Activated T-cell treated with anti-CD3 and anti-CD28 coated beads, Interleukin-2, amount 50 U/mL, for 24 hours (primary cell): Measurements from ENCODE around the gene CTIF.

Source experiments
- DNase-seq: peaks from one replicate; pipeline ENCODE4 v3.0.0-alpha.2; 2020
- H3K27ac Mint-ChIP-seq: 2 replicates; pipeline ENCODE4 v1.8.0; 2020; ENCODE audit warnings: mild to moderate bottlenecking, mixed read lengths
- H3K27me3 Mint-ChIP-seq: 2 replicates; pipeline ENCODE4 v1.8.0; 2020; ENCODE audit warnings: mixed read lengths
- H3K36me3 Mint-ChIP-seq: 2 replicates; pipeline ENCODE4 v1.8.0; 2020; ENCODE audit warnings: low read depth, mixed read lengths
- H3K4me1 Mint-ChIP-seq: 2 replicates; pipeline ENCODE4 v1.8.0; 2020; ENCODE audit warnings: low read depth, mixed read lengths
- H3K4me3 Mint-ChIP-seq: 2 replicates; pipeline ENCODE4 v1.8.0; 2020; ENCODE audit warnings: mild to moderate bottlenecking, moderate library complexity, mixed read lengths
- H3K9me3 Mint-ChIP-seq: 2 replicates; pipeline ENCODE4 v1.8.0; 2020; ENCODE audit warnings: mixed read lengths

The CTIF gene

DNA sequence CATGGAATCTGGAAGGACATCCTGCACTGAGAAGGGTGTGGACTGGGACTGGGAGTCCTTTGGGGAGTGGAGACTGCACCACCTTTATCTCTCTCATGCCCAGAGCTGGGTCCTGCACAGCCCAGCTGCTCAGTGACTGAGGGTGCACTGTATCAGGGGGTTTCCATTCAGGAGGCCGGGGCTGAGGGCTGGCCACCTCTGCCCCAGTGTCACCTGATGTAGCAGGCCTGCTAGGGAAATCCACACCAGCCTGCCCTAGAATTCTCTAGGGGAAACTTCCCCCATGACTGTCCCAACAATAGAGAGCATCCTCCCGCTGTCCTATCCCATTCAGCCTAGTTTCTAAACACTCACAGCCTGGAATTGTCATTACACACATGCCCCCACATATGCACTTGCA is 116.7 kb downstream of the CTIF start:
- Mint-ChIP-seq H3K9me3 (no peaks in the 10 kb centered on the region), H3K4me3 (no peak overlapping the region), H3K27me3 (no peaks in the 10 kb centered on the region), H3K4me1 (no peaks in the 10 kb centered on the region), H3K27ac (no peak overlapping the region), H3K36me3 (no peaks in the 10 kb centered on the region)
- no peak for DNase-seq

DNA sequence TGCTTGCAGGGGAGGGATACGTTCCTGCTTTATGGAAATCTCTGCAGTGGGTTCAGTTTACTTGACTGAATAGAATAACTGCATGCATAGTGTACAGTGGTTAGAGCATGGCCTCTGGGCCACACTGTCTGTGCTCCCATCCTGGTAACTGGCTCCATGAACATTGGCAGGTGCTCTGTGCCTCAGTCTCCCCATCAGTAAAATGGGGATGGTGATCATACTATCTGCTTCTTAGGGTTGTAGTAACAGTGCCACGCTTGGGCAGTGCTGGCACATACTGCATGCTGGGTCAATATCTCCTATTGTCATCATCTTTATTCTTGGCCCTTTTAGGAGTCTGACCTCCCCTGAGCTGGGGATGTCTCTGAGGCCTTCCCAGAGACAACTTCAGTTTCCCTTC is 117.3 kb downstream of the CTIF start:
- Mint-ChIP-seq H3K27me3 (no peaks in the 10 kb centered on the region), H3K36me3 (no peaks in the 10 kb centered on the region), H3K27ac (no peak overlapping the region), H3K9me3 (no peaks in the 10 kb centered on the region), H3K4me1 (no peaks in the 10 kb centered on the region), H3K4me3 (no peak overlapping the region)
- DNase-seq, result no peak

DNA sequence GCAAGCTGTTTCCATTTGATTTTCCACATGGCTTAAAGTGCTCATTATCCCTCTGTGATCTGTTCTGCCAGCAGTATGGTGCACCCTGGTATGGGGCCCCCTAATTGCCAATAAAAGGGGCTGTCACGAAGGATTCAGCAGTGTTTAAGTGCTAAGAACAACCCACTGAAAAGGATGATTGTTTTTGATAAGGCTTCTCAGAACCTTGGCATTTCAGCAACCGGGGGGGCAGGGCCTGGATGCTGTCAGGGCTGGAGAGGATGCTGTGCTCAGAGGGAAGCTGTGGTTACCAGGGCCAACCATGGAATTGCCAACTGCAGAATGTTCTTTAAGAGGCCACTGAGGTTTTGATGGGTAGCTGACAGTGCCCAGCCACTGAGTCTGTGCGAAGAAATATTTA is 117.8 kb downstream of the CTIF start:
- Mint-ChIP-seq H3K27ac (no peak overlapping the region), H3K4me3 (no peak overlapping the region), H3K4me1 (no peaks in the 10 kb centered on the region), H3K27me3 (no peaks in the 10 kb centered on the region), H3K9me3 (no peaks in the 10 kb centered on the region), H3K36me3 (no peaks in the 10 kb centered on the region)
- DNase-seq, result no peak

DNA sequence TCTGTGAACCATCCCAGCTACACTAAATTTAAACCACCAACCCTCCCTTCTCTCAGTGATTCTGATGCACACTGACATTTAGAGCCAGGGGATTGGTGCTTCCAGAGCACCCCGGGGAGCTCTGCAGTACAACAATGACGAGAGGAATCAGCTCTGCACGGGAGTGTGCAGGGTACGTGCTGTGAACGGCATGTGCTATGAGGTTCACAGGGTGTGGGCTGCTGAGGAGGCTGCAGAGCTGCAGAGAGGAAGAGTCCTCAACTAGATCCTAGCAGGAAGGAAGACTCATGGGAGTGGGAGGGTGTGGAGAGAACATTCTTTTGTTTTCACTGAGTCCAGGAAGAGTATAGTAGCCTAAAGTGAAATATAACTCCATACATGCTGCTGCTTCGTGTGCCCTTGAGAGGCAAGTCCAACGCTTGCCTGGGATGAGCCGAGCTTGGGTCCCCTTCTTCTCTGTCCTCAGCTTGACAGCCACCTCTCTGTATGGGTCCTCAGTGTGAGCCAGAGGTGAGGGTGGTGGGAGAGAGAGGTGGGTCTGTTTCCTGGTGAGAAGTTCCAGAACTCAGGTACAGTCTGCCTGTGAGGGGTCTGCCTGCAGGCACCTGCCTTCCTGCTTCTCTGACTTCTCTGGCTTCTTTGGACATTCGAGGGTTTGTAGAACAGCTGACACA is 118.8 kb downstream of the CTIF start:
- Mint-ChIP-seq H3K4me1 (no peaks in the 10 kb centered on the region), H3K4me3 (no peak overlapping the region), H3K27me3 (no peaks in the 10 kb centered on the region), H3K27ac (no peak overlapping the region), H3K36me3 (no peaks in the 10 kb centered on the region), H3K9me3 (no peaks in the 10 kb centered on the region)
- no peak for DNase-seq

DNA sequence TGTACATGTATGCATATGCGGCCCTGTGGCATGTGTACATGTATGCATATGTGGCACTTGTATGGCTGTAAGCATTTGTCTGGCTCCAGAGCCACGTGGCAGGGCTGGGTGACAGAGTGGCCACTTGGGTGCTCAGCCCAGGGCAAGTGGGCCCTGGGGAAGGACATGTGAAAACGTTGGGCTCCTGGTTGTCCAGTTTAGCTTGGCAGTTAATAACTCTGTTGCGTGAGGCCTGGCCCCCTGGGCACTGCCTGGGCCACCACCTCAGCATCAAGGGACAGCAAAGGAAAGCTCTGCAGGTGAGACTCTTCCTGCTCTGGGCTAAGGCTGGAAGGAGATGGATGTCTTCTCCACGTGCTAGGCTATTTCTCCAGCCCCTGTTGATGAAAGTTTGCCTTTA is 119.9 kb downstream of the CTIF start:
- Mint-ChIP-seq H3K9me3 (no peaks in the 10 kb centered on the region), H3K4me3 (no peak overlapping the region), H3K36me3 (no peaks in the 10 kb centered on the region), H3K27ac (no peak overlapping the region), H3K27me3 (no peaks in the 10 kb centered on the region), H3K4me1 (no peaks in the 10 kb centered on the region)
- no peak for DNase-seq

DNA sequence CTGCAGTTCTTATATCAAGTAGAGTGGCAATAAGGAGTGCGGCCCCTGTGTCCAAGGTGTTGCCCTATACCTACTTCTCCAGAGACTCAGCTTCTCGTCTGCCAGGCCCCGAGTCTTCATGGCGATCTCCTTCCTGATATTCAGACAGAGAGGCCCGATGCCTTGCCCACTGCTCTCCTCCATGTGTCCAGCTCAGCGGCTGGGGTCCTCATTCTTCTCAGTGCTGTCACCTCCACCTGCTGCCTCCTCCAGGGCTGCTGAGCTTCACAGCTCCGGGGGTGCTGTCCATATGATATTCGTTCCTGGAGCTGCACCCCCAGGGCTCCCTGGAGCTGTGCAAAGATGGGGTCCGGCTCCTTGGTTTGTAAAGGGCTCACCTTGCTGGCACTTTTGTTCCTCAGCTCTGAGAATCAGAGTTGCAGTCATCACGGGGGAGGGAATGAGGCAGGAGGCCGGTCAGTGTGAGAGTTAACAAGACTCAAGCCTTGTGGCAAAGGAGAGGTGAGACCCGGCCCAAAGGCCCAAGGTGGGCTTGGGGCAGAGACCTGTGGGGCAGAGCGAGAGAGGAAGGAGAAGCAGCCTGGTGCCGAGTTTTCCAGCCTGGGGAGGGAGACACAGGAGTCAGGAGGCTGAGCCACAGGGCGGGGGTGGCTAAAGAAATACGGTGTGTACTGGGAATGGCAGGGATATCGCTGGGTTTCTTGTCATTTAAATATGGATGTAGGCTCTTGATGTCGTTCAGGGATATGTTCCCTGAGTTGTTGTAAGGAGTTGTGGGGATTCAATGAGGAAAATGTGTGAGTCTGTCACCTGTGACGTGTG is 120.6 kb downstream of the CTIF start:
- H3K27me3 Mint-ChIP-seq, result no peaks in the 10 kb centered on the region
- no peak overlapping the region for H3K27ac Mint-ChIP-seq
- H3K9me3 Mint-ChIP-seq, result no peaks in the 10 kb centered on the region
- DNase-seq, result no peak
- no peaks in the 10 kb centered on the region for H3K4me1 Mint-ChIP-seq
- H3K36me3 Mint-ChIP-seq, result no peaks in the 10 kb centered on the region
- H3K4me3 Mint-ChIP-seq, result no peak overlapping the region

DNA sequence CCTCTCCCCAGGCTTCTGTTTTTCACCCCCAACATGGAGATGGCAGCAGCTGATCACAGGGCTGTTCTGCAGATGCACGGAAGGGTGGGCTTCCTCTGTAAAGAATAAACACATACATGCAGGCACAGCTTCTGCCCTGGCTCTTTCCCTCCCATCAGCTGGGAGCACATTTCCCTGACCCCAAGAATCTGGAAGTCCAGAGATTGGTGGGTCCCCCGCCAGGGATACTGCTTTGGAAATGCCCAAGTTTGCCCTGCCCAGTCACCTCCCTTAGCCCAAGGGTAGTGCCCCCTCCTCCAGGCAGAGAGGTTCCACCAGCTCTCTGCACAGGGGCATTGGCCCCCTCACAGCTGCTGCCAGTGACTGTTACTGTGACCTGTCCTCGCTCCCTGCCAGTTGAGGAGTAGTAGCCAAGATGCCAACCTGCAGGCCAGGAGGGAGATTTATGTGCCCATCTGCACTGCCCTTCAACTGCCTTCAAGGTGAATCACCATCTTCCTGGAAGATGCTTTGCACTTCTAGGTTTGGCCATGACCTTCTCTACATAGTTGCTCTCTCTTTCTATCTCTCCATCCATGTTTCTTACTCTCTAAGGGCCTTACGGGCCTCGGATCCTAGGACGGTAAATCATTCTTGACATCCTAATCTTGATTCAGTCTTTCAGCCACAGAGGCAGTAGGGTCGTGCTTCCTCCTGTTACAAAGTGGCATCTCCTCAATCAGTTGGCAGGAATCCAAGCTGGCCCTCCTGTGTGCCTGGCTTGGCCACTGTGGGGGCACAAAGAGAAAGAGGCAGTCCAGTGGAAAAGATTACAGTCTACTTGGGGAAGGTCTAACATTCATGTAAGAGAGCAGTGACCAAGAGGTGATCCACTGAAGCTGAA is 121.8 kb downstream of the CTIF start:
- Mint-ChIP-seq H3K36me3 (no peaks in the 10 kb centered on the region), H3K4me3 (no peak overlapping the region), H3K27me3 (no peaks in the 10 kb centered on the region), H3K27ac (no peak overlapping the region), H3K4me1 (no peaks in the 10 kb centered on the region), H3K9me3 (no peaks in the 10 kb centered on the region)
- DNase-seq, result no peak

DNA sequence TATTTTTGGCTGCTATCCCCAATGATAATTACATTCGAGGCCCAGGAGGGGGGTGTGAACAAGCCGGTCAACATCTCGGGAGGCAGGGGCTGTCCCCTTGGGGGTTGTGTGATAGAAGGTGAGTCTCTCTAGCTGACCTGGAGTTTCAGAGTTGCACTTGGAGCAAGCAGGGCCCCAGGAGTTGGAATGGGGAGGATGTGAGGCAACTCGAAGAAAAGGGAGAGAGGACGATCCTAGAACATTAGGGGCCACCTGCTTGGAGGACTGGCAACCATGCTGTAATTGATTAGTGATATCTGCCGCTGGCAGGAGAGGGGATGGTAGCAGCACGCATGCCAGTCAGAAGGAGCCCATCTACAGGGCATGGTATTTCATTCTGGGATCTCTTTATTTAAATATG is 122.6 kb downstream of the CTIF start:
- DNase-seq, result no peak
- no peak overlapping the region for H3K27ac Mint-ChIP-seq
- no peaks in the 10 kb centered on the region for H3K36me3 Mint-ChIP-seq
- H3K4me3 Mint-ChIP-seq, result no peak overlapping the region
- H3K9me3 Mint-ChIP-seq, result no peaks in the 10 kb centered on the region
- H3K27me3 Mint-ChIP-seq, result no peaks in the 10 kb centered on the region
- no peaks in the 10 kb centered on the region for H3K4me1 Mint-ChIP-seq

DNA sequence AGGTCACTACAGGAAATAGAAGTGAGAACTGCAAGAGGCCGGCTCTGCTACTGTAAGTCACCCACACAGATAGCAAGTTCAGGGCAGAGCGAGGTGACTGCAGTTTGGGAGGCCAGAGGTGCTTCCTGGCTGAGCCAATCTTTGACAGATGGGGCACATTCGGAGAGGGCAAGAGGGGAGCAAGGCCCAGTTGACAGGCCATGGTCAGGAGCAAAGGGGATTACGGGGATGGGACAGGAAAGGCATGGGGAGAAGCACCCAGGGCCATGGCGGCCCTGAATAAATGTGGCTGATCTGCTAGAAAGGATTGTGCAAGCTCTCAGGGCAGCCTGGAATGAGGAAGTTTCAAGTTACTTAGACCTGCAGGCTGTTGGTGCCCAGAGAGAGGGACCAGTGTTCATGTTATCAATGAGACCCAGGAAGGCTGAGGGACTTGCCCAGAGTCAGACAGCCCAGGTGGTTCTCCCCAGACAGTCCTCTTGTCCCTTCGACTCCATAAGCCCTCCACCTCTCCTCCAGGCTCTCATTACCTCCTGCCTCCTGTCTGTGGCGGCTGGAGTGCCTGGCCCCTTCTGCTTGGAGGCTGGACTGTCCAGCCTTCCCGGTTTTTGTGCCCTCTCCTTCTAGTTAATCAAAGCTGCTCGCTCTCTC is 123.3 kb downstream of the CTIF start:
- Mint-ChIP-seq H3K27ac (no peak overlapping the region), H3K9me3 (no peaks in the 10 kb centered on the region), H3K4me3 (no peak overlapping the region), H3K27me3 (no peaks in the 10 kb centered on the region), H3K36me3 (no peaks in the 10 kb centered on the region), H3K4me1 (no peaks in the 10 kb centered on the region)
- no peak for DNase-seq

DNA sequence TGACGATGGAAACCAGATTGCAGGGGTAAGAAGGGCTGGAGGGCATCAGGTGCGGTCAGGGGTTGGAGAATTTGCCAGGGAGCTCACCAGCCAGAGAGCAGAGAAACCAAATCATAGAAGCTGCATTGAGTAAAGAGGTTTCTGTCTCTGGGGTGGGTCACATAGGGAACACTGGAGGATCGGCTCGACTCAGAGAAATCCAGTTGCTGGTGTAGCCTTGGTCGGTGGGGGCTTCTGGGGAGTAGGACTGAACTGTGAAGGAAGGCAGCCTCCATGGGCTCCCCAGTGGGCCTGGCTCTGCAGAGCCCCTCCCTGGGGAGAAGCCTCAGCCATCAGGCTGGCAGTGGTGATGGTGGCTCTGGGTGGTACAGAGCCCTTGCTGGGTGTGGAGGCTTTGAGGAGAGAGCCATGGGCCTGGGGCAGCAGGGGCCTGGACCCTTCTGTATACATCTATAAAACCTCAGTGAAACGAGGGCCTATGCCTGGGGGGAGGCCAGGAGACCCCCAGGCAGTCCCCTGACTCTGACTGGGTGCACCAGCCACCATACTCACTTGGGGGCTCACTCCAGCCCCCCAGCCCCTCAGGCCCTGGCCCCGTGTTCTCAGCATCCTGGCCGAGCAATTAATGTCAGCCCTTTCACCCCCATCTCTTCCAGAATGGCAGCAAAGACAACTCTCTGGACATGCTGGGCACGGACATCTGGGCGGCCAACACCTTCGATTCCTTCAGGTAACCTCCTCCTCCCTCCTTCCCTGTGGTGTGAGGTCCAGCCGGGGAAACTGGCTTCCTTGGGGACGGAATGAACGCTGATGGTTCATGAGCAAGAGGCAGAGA is 124.5 kb downstream of the CTIF start:
- Mint-ChIP-seq H3K36me3 (no peaks in the 10 kb centered on the region), H3K4me3 (no peak overlapping the region), H3K9me3 (no peaks in the 10 kb centered on the region), H3K27me3 (no peaks in the 10 kb centered on the region), H3K27ac (no peak overlapping the region), H3K4me1 (no peaks in the 10 kb centered on the region)
- DNase-seq, result no peak

DNA sequence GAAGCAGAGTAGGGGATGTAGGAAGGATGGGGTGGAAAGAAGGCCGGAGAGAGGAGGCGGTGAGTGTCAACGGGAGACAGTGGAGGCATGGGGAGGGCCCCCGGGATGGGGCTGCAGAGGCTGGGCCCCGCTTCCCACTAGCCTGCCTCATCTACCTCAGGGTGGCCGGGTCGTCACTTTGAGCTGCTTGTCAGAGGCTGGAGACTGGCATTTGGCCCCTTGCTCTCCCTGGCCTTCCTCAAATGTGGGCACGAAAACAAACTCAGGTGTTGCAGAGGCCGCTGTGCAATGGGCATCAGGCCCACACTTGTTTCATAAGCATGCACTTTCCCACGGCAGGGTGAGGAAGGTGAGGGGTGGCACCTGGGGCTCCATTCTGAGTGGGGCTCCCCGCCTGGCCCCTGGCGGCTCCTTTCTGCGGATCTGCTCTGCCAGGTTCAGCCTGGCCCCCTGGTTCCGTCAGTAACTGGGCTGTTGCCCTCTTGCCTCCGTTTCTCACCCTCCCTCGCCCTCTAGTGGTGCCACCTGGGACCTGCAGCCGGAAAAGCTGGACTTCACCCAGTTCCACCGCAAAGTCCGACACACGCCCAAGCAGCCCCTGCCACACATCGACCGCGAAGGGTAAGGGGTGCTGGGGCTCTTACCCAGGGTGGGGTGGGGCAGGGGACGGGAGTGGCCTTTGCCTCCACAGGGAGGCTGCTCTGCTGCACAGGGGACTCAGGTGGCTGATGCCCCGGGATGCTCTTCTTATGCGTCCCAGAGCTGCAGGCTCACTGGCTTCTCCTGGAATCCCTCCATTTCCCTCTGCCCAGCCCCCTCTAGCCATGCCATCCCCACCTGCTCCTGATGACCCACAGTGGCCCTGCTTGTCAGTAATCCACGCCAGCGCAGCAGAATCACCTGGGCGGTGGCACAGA is 125.4 kb downstream of the CTIF start:
- no peaks in the 10 kb centered on the region for H3K9me3 Mint-ChIP-seq
- DNase-seq, result peak; percentile 73
- no peak overlapping the region for H3K27ac Mint-ChIP-seq
- H3K4me1 Mint-ChIP-seq, result no peaks in the 10 kb centered on the region
- H3K27me3 Mint-ChIP-seq, result no peaks in the 10 kb centered on the region
- no peak overlapping the region for H3K4me3 Mint-ChIP-seq
- no peaks in the 10 kb centered on the region for H3K36me3 Mint-ChIP-seq

DNA sequence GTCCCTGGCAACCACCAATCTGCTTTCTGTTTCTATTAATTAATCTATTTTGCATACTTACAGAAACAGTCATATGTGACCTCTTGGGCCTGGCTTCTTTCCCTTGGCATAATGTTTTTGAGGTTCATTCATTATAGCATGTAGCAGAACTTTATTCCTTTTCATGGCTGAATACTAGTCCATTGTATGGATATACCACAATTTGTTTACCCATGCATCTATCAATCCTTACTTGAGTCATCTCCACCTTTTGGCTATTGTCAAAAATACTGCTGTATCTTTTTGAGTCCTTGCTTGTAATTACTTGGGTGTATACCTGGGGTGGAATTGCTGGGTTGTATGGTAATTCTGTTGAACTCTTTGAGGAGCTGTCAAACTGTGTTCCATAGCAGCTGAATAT is 126.8 kb downstream of the CTIF start:
- DNase-seq, result no peak
- Mint-ChIP-seq H3K27ac (no peak overlapping the region), H3K27me3 (no peaks in the 10 kb centered on the region), H3K4me1 (no peaks in the 10 kb centered on the region), H3K9me3 (no peaks in the 10 kb centered on the region), H3K36me3 (no peaks in the 10 kb centered on the region), H3K4me3 (no peak overlapping the region)

DNA sequence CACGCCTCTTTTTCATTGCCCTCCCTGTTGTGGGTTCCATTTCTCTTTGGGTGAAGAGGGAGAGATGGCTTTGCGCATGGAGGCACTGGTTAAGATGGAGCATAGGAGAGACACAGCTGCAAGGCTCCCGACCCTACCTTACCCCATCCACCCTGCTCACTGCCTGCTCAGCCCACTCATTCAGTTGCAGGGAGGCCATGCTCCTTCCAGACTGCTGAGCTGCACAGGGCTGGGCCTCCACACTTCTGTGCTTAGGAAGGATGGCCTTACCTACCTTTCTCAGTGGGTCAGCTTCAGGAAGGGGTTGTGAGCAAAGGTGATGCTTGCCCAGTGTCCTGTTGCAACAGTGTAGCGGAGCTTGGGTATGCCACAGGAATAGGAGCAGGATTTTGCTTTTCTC is 127.8 kb downstream of the CTIF start:
- Mint-ChIP-seq H3K36me3 (peaks cover 9% of the 10 kb centered on the region), H3K27me3 (no peaks in the 10 kb centered on the region), H3K4me1 (no peaks in the 10 kb centered on the region), H3K4me3 (no peak overlapping the region), H3K27ac (no peak overlapping the region), H3K9me3 (peaks cover 3% of the 10 kb centered on the region)
- no peak for DNase-seq
